BLaER1 treated with 17β-estradiol and CSF1 and Interleukin-3, amounts not matched to agents 10 nM and 100 nM (cell line): ENCODE results near the gene DPYD.

ENCODE experiments used
- H3K27ac ChIP-seq, 11 experiments: shearing (Covaris generic); formaldehyde crosslinking; 2 replicates each; pipeline ENCODE4 v1.8.1; 2022
- H3K27me3 ChIP-seq, 11 experiments: shearing (Covaris generic); formaldehyde crosslinking; 2 replicates each; pipeline ENCODE4 v1.8.1; 2022
- H3K36me3 ChIP-seq, 11 experiments: shearing (Covaris generic); formaldehyde crosslinking; 2 replicates each; pipeline ENCODE4 v1.8.1; 2022
- H3K4me1 ChIP-seq, 10 experiments: shearing (Covaris generic); formaldehyde crosslinking; 2 replicates each; pipeline ENCODE4 v1.8.1; 2022
- H3K4me2 ChIP-seq, 11 experiments: shearing (Covaris generic); formaldehyde crosslinking; 2 replicates each; pipeline ENCODE4 v1.8.1; 2022
- H3K4me3 ChIP-seq, 10 experiments: shearing (Covaris generic); formaldehyde crosslinking; 2 replicates each; pipeline ENCODE4 v1.8.1; 2022
- H3K9ac ChIP-seq, 11 experiments: shearing (Covaris generic); formaldehyde crosslinking; 2 replicates each; pipeline ENCODE4 v1.8.1; 2022
- H3K9me3 ChIP-seq, 11 experiments: shearing (Covaris generic); formaldehyde crosslinking; replicated peaks in 1 of 11; 2 replicates each; pipeline ENCODE4 v1.8.1; 2022
- H4K20me1 ChIP-seq, 11 experiments: shearing (Covaris generic); formaldehyde crosslinking; 2 replicates each; pipeline ENCODE4 v1.8.1; 2022
- Cebpa-rat ChIP-seq, 11 experiments: shearing (Covaris generic); IDR thresholded peaks; 2 replicates each; pipeline ENCODE4 v1.8.1; 2022

The DPYD gene

DNA sequence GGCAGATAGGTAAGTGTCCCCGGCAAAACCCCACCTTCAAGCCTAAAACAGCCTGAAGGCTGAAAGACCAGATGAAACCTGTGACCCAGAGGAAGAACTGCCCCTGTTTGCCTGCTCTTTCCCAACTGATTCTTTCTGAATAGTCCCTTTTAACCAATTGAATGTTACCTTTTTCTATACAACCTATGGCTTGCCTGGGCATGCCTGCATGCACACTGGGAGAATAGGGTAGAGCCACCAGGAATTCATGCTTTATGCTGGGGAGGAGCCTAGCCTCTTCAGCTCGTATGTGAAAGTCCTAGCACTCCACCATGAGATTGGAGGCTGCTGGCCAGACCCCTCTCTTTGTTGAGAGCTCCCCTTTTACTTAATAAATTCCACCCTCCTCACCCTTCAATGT, 859.2 kb downstream of the DPYD start:
- Histone ChIP-seq H3K4me2 (no peak overlapping the region), H3K4me1 (no peaks in the 10 kb centered on the region), H4K20me1 (no peaks in the 10 kb centered on the region), H3K4me3 (no peak overlapping the region), H3K27me3 (no peaks in the 10 kb centered on the region), H3K9me3 (peaks cover 29 to 42% (median 32%) of the 10 kb centered on the region in 11 experiments), H3K27ac (no peak overlapping the region), H3K9ac (no peak overlapping the region), H3K36me3 (peaks cover 0 to 5% (median 0%) of the 10 kb centered on the region in 11 experiments; a peak in 2 of 22 replicates)
- no peak for TF ChIP-seq Cebpa-rat (IDR thresholded peaks at IDR 0.05)

DNA sequence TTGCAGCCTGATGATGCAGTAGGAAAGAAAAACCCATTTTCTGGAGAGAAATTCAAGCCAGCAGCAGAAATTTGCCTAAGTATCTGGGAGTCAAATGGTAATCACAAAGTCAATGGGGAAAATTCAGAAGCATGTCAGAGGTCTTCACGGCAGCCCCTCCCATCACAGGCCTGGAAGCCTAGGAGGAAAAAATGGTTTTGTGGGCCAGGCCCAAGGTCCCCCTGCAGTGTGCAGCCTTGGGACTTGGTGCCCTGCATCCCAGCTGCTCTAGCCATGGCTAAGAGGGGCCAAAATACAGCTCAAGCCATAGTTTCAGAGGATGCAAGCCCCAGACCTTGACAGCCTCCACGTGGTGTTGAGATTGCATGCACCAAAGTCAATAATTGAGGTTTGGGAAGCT, 864.4 kb downstream of the DPYD start:
- Histone ChIP-seq H3K27ac (no peak overlapping the region), H3K27me3 (no peaks in the 10 kb centered on the region), H3K4me2 (no peak overlapping the region), H3K4me1 (no peaks in the 10 kb centered on the region), H3K36me3 (peaks cover 0 to 6% (median 0%) of the 10 kb centered on the region in 11 experiments; a peak in 2 of 22 replicates), H3K9ac (no peak overlapping the region), H3K4me3 (peak overlapping the region in 1 of 10 experiments; percentile 26; a peak in 1 of 20 replicates), H4K20me1 (no peaks in the 10 kb centered on the region), H3K9me3 (peaks cover 29 to 39% (median 33%) of the 10 kb centered on the region in 11 experiments)
- TF ChIP-seq Cebpa-rat (IDR thresholded peaks at IDR 0.05): no peak

DNA sequence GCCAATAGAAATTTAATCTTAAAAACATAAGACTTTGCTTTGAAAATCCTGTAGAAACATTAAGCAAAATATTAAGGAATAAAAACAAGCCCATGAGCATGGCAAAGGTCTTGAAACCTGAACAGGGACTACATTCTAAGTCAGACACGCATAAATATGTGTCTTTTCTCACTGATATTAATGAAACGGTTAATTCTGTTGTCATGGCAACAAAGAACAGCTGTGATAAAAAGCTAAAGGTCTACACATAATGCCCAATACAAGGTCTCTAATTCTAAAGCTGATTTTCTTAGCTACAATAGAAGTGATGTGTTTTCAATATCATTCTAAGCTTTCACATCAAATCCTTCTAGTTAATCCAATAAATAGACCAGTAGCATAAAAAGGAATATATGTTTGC, 867.6 kb downstream of the DPYD start:
- no peak overlapping the region for H3K4me3 ChIP-seq
- H3K27me3 ChIP-seq: no peaks in the 10 kb centered on the region
- no peaks in the 10 kb centered on the region for H3K4me1 ChIP-seq
- no peak overlapping the region for H3K4me2 ChIP-seq
- no peak for TF ChIP-seq Cebpa-rat (IDR thresholded peaks at IDR 0.05)
- no peak overlapping the region for H3K9ac ChIP-seq
- H3K36me3 ChIP-seq: peaks cover 0 to 6% (median 0%) of the 10 kb centered on the region in 11 experiments; a peak in 2 of 22 replicates
- H3K9me3 ChIP-seq: peaks cover 24 to 30% (median 27%) of the 10 kb centered on the region in 11 experiments
- no peaks in the 10 kb centered on the region for H4K20me1 ChIP-seq
- no peak overlapping the region for H3K27ac ChIP-seq

DNA sequence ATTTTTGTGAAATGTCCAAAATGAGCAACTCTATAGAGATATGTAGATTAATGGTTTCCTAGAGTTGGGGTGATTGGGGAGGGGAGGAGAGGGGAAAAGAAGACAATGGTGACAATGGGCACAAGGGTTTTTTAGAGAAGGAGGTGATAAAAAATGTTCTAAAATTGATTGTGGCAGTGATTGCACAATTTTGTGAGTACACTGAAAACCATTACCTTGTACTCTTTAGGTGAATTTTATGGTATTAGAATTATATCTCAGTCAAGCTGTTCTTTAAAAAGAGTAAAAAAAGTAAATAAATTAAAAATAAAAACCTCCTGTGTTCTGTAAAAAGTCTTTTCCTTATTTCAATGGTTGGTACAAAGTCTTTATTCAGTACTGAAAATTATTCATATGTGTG, 869.0 kb downstream of the DPYD start:
- H3K9ac ChIP-seq: no peak overlapping the region
- H4K20me1 ChIP-seq: no peaks in the 10 kb centered on the region
- peaks cover 0 to 6% (median 0%) of the 10 kb centered on the region in 11 experiments; a peak in 2 of 22 replicates for H3K36me3 ChIP-seq
- H3K4me3 ChIP-seq: no peak overlapping the region
- H3K27me3 ChIP-seq: no peaks in the 10 kb centered on the region
- peaks cover 13 to 20% (median 17%) of the 10 kb centered on the region in 11 experiments for H3K9me3 ChIP-seq
- no peaks in the 10 kb centered on the region for H3K4me1 ChIP-seq
- no peak overlapping the region for H3K27ac ChIP-seq
- no peak overlapping the region for H3K4me2 ChIP-seq
- no peak for TF ChIP-seq Cebpa-rat (IDR thresholded peaks at IDR 0.05)

- no peak overlapping the region for H3K9ac ChIP-seq
- no peak for TF ChIP-seq Cebpa-rat (IDR thresholded peaks at IDR 0.05)
- no peaks in the 10 kb centered on the region for H3K36me3 ChIP-seq
- no peaks in the 10 kb centered on the region for H3K4me1 ChIP-seq
- H3K4me2 ChIP-seq: no peak overlapping the region
- peaks cover under 1 to 6% (median 4%) of the 10 kb centered on the region in 11 experiments; a peak in 21 of 22 replicates for H3K9me3 ChIP-seq
- H4K20me1 ChIP-seq: no peaks in the 10 kb centered on the region
- H3K27ac ChIP-seq: no peak overlapping the region
- no peaks in the 10 kb centered on the region for H3K27me3 ChIP-seq
- H3K4me3 ChIP-seq: no peak overlapping the region
Observed at GRCh38 chr1:97050506-97050905, 870.3 kb downstream of the DPYD start.

- Histone ChIP-seq H3K27ac (no peak overlapping the region), H4K20me1 (no peaks in the 10 kb centered on the region), H3K4me2 (no peak overlapping the region), H3K27me3 (no peaks in the 10 kb centered on the region), H3K9ac (no peak overlapping the region), H3K4me1 (no peaks in the 10 kb centered on the region), H3K36me3 (no peaks in the 10 kb centered on the region), H3K9me3 (peaks cover 0 to 12% (median 0%) of the 10 kb centered on the region in 11 experiments; a peak in 7 of 22 replicates), H3K4me3 (no peak overlapping the region)
- no peak for TF ChIP-seq Cebpa-rat (IDR thresholded peaks at IDR 0.05)
Observed at GRCh38 chr1:97047421-97047793, 873.4 kb downstream of the DPYD start.

DNA sequence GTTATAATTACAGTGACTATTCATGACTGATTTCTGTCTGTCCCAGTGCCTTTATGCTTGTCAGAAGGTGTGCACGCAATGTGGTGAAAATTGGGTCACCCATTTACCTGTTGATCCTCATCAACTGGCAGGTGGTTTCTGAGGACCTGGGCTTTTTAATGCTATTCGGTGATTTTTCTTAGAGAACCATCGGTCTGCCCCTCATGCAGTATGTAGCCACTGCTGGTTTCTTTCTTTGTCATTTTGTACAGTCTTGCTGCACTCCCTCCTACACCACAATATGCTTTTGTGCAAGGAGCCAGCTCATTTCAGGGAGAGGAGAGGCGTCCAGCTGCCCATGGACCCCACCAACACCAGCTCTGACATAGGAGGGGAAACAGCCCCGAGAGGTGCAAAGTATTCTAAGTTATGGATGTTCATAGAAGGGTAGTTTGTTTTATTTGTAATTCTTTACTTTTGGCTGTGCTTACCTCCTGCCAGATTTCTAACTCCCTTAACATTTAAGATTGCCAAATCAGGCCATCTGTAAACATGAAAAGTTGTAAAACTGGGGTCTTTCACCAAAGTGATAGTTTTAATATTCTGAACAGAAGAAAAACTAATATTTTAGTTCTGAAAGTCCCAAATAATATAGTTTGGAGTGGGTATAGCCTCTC, 873.9 kb downstream of the DPYD start:
- H3K4me3 ChIP-seq: no peak overlapping the region
- H3K9ac ChIP-seq: no peak overlapping the region
- H3K9me3 ChIP-seq: peaks cover 0 to 12% (median 0%) of the 10 kb centered on the region in 11 experiments; a peak in 7 of 22 replicates
- no peaks in the 10 kb centered on the region for H3K36me3 ChIP-seq
- no peaks in the 10 kb centered on the region for H3K27me3 ChIP-seq
- no peak for TF ChIP-seq Cebpa-rat (IDR thresholded peaks at IDR 0.05)
- H3K4me1 ChIP-seq: no peaks in the 10 kb centered on the region
- H3K27ac ChIP-seq: no peak overlapping the region
- H3K4me2 ChIP-seq: no peak overlapping the region
- H4K20me1 ChIP-seq: no peaks in the 10 kb centered on the region

DNA sequence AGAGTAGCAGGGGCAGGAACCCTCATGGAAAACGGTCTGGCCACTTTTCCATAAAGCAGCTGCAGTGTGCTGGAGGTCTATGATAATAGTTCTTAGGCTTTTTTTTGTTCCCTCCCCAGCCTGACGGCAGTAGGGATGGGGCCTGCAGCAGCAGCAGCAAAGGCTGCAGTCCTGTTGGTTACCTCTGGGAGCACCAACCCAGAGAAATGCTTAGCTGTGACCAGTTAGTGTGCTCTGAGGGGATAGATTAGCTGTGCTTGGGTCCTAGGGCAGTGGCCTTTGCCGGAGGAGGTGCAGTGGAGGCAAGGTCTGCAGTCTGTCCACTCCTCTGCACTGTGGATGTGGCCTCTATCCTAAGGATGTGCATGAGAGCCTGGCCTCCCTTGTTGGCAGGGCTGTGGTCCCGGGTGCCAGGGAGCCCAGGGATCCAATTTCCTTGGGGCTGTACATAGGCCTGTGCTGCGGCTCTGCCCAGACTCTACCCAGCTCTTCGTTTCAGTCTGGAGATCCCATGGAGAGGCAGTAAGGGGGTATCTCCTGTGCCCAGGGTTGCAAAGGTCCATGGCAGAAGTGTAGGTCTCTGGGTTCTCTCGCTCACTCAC, 876.6 kb downstream of the DPYD start:
- H3K36me3 ChIP-seq: no peaks in the 10 kb centered on the region
- H3K27me3 ChIP-seq: no peaks in the 10 kb centered on the region
- no peak overlapping the region for H3K4me3 ChIP-seq
- H3K9me3 ChIP-seq: peaks cover 0 to 12% (median under 1%) of the 10 kb centered on the region in 11 experiments; a peak in 8 of 22 replicates
- H3K27ac ChIP-seq: no peak overlapping the region
- H4K20me1 ChIP-seq: no peaks in the 10 kb centered on the region
- no peaks in the 10 kb centered on the region for H3K4me1 ChIP-seq
- TF ChIP-seq Cebpa-rat (IDR thresholded peaks at IDR 0.05): no peak
- H3K4me2 ChIP-seq: no peak overlapping the region
- no peak overlapping the region for H3K9ac ChIP-seq

- no peak overlapping the region for H3K27ac ChIP-seq
- TF ChIP-seq Cebpa-rat (IDR thresholded peaks at IDR 0.05): no peak
Observed at GRCh38 chr1:97042551-97042950, 878.3 kb downstream of the DPYD start.

More at GRCh38 chr1:97042551-97042950, 878.3 kb downstream of the DPYD start:
- Histone ChIP-seq H3K9ac (no peak overlapping the region), H3K27me3 (no peaks in the 10 kb centered on the region), H3K4me3 (no peak overlapping the region), H3K4me1 (no peaks in the 10 kb centered on the region), H3K4me2 (no peak overlapping the region), H3K9me3 (peaks cover 0 to 13% (median 5%) of the 10 kb centered on the region in 11 experiments; a peak in 8 of 22 replicates), H4K20me1 (no peaks in the 10 kb centered on the region), H3K36me3 (no peaks in the 10 kb centered on the region)
